GM12878 (cell line): ENCODE measurements around the gene GDNF.

Experiments used
- CHD1 ChIP-seq: IDR thresholded peaks from 2 replicates; pipeline ENCODE4 v1.6.1; 2012; ENCODE audit warnings: low read depth, low read length, improper control_type of control experiment
- EGR1 ChIP-seq, 2 experiments: IDR thresholded peaks; 1 replicate in 1 of 2; 2 replicates in 1 of 2; pipeline ENCODE4 v1.6.1; 2011 to 2012; ENCODE audit warnings: low read depth in 2 of 2, low read length in 2 of 2, borderline replicate concordance in 1 of 2, mild to moderate bottlenecking in 1 of 2, moderate library complexity in 1 of 2
- SP1 ChIP-seq: IDR thresholded peaks from one replicate; pipeline ENCODE4 v1.6.1; 2011; ENCODE audit warnings: low read depth, low read length
- ZNF384 ChIP-seq: IDR thresholded peaks from 2 replicates; pipeline ENCODE4 v1.6.1; 2012; ENCODE audit warnings: low read depth, mild to moderate bottlenecking, low read length, improper control_type of control experiment, borderline replicate concordance
- TF ChIP-seq, protein P1 (sequence below), 3 experiments: IDR thresholded peaks in 2 of 3; conservative IDR thresholded peaks in 1 of 3; 2 replicates each; pipeline ENCODE4 v1.5.1; 2011; ENCODE audit warnings: low read depth in 3 of 3, low read length in 3 of 3, mild to moderate bottlenecking in 3 of 3, control low read depth in 2 of 3, moderate library complexity in 2 of 3, inconsistent platforms in 1 of 3, mixed read lengths in 1 of 3; ENCODE audit not compliant: control insufficient read depth in 2 of 3, insufficient read depth in 1 of 3; ENCODE audit errors: extremely low read depth in 1 of 3
- TF ChIP-seq, protein P2 (sequence below): IDR thresholded peaks from 2 replicates; pipeline ENCODE4 v1.6.1; 2012; ENCODE audit warnings: mild to moderate bottlenecking, low read depth, low read length

DNA sequence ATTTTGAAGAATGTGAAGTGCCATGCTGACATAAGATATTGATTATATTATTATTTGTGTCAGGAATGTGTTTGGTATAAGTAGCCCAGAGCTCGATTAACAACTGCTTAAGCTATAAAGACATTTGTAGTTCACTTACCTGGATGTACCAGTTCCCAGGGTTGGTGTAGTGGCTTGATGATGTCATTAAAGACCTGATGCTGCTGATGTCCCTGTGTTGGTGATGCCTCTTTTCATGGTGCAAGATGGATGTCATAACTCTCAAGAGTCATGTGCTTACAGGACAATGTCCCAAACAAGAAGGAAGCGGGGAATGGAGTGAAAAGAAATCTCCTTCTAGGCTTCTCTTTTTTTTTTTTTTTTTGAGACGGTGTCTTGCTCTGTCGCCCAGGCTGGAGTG, 11.5 kb upstream of the GDNF start:
- TF ChIP-seq CHD1: no peak
- TF ChIP-seq, protein P1, sequence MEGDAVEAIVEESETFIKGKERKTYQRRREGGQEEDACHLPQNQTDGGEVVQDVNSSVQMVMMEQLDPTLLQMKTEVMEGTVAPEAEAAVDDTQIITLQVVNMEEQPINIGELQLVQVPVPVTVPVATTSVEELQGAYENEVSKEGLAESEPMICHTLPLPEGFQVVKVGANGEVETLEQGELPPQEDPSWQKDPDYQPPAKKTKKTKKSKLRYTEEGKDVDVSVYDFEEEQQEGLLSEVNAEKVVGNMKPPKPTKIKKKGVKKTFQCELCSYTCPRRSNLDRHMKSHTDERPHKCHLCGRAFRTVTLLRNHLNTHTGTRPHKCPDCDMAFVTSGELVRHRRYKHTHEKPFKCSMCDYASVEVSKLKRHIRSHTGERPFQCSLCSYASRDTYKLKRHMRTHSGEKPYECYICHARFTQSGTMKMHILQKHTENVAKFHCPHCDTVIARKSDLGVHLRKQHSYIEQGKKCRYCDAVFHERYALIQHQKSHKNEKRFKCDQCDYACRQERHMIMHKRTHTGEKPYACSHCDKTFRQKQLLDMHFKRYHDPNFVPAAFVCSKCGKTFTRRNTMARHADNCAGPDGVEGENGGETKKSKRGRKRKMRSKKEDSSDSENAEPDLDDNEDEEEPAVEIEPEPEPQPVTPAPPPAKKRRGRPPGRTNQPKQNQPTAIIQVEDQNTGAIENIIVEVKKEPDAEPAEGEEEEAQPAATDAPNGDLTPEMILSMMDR (IDR thresholded peaks at IDR 0.05 in 2 of 3, conservative IDR thresholded peaks at IDR 0.05 in 1 of 3; ENCODE audit: control insufficient read depth in 2 of 3, extremely low read depth in 1 of 3, insufficient read depth in 1 of 3, low read depth in 3 of 3, low read length in 3 of 3): no peak
- TF ChIP-seq SP1: no peak
- TF ChIP-seq EGR1 (IDR thresholded peaks at IDR 0.05; ENCODE audit: borderline replicate concordance in 1 of 2, low read depth in 2 of 2, low read length in 2 of 2): no peak
- TF ChIP-seq, protein P2, sequence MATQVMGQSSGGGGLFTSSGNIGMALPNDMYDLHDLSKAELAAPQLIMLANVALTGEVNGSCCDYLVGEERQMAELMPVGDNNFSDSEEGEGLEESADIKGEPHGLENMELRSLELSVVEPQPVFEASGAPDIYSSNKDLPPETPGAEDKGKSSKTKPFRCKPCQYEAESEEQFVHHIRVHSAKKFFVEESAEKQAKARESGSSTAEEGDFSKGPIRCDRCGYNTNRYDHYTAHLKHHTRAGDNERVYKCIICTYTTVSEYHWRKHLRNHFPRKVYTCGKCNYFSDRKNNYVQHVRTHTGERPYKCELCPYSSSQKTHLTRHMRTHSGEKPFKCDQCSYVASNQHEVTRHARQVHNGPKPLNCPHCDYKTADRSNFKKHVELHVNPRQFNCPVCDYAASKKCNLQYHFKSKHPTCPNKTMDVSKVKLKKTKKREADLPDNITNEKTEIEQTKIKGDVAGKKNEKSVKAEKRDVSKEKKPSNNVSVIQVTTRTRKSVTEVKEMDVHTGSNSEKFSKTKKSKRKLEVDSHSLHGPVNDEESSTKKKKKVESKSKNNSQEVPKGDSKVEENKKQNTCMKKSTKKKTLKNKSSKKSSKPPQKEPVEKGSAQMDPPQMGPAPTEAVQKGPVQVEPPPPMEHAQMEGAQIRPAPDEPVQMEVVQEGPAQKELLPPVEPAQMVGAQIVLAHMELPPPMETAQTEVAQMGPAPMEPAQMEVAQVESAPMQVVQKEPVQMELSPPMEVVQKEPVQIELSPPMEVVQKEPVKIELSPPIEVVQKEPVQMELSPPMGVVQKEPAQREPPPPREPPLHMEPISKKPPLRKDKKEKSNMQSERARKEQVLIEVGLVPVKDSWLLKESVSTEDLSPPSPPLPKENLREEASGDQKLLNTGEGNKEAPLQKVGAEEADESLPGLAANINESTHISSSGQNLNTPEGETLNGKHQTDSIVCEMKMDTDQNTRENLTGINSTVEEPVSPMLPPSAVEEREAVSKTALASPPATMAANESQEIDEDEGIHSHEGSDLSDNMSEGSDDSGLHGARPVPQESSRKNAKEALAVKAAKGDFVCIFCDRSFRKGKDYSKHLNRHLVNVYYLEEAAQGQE: no peak
- no peak for TF ChIP-seq ZNF384
